ENCODE results near the gene EXT2.

EXT2 gene

DNA sequence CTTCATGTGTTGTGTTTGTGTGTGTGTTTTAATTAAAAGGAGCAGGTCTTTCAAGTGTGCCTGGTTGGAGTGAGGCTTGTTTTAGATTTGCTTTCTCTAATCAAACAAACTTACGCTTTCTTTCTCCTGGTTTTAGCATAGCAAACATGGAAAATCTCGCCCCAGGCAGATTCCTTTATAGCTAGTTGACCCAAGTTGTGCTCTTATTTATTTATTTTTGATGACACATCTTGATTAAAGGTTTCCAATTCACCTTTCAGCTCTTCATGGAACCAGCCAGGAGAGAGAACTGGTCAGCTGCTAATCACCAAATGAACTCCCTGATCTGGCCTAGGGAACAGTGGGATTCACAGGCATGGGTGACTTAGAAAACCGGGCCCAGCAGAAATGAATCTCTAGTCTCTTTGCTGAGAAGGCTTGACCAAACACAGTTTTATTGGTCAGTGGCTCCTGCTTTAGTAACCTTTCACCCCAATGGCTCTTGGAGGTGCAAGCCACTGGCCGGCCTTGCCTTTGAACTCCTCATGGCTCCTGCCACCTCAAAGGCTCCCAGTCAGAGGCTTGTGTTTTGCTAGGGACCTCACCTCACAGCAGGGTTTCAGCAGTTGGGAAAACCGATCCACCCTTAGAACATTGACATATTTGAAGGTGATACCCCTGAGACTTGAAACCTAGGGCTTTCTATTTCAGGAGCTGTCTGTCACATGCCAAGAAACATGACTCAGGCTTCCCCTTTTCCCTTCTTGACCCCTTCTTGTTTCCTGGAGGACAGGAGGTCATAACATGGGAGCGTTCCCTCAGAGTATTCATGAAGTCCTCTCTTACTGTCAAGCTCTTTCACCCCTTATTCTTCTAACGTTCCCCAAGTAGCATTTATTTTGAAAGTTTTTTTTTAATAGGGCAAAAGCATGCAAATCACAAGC is 48.8 kb downstream of the EXT2 start:
- no peak for TF ChIP-seq FOXP2 (optimal IDR thresholded peaks at IDR 0.05; ENCODE audit: borderline replicate concordance, extremely low read depth, extremely low read length, insufficient read depth)
- TF ChIP-seq, protein P1, sequence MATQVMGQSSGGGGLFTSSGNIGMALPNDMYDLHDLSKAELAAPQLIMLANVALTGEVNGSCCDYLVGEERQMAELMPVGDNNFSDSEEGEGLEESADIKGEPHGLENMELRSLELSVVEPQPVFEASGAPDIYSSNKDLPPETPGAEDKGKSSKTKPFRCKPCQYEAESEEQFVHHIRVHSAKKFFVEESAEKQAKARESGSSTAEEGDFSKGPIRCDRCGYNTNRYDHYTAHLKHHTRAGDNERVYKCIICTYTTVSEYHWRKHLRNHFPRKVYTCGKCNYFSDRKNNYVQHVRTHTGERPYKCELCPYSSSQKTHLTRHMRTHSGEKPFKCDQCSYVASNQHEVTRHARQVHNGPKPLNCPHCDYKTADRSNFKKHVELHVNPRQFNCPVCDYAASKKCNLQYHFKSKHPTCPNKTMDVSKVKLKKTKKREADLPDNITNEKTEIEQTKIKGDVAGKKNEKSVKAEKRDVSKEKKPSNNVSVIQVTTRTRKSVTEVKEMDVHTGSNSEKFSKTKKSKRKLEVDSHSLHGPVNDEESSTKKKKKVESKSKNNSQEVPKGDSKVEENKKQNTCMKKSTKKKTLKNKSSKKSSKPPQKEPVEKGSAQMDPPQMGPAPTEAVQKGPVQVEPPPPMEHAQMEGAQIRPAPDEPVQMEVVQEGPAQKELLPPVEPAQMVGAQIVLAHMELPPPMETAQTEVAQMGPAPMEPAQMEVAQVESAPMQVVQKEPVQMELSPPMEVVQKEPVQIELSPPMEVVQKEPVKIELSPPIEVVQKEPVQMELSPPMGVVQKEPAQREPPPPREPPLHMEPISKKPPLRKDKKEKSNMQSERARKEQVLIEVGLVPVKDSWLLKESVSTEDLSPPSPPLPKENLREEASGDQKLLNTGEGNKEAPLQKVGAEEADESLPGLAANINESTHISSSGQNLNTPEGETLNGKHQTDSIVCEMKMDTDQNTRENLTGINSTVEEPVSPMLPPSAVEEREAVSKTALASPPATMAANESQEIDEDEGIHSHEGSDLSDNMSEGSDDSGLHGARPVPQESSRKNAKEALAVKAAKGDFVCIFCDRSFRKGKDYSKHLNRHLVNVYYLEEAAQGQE (IDR thresholded peaks at IDR 0.05; ENCODE audit: insufficient read depth in 1 of 2, low read depth in 2 of 2, low read length in 2 of 2), result no peak
- no peak for TF ChIP-seq TAF1 (IDR thresholded peaks at IDR 0.05; ENCODE audit: borderline replicate concordance, insufficient read depth, low read length)
- TF ChIP-seq SIN3A (IDR thresholded peaks at IDR 0.05; ENCODE audit: borderline replicate concordance, insufficient read depth, low read length), result no peak
- no peak for TF ChIP-seq POLR2AphosphoS5 (IDR thresholded peaks at IDR 0.05; ENCODE audit: low read depth, low read length)

DNA sequence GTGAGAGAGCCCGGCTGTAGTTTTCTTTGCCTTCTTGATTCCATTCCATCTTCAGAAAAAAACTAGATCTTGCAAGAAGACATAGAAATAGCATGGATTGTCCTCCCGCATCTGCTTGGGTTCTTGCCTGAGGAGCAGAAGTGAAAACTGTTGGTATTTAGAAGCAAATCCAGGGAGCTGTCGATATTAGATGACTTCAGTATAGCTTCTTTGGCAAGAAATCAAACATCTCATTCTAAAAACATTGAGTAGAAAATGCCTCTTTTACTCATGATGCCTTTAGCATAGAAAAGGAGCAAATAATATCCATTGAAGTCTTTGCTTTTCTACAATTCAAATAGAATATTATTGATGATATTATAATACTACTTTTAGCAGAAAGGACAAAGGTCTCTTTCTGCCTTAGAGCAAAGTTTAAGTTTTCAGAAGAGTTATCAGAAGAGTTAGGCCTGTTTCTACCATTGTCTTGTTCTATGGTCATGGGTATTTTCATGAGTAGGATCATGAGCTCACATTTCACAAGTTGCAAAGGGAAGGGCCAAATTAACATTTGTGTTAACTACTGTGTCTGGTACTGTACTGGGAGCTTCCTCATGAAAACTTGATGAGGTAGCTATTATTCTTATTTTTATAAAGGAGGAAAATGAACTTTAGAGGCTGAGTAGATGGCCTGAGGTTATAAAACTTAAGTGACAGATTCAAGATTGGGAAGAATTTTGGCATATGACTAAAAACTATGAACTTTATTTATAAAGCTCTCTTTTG is 49.7 kb downstream of the EXT2 start:
- TF ChIP-seq TAF1 (IDR thresholded peaks at IDR 0.05; ENCODE audit: borderline replicate concordance, insufficient read depth, low read length), result no peak
- TF ChIP-seq SIN3A (IDR thresholded peaks at IDR 0.05; ENCODE audit: borderline replicate concordance, insufficient read depth, low read length), result no peak
- TF ChIP-seq, protein P1 (IDR thresholded peaks at IDR 0.05; ENCODE audit: insufficient read depth in 1 of 2, low read depth in 2 of 2, low read length in 2 of 2), result no peak
- TF ChIP-seq FOXP2 (optimal IDR thresholded peaks at IDR 0.05; ENCODE audit: borderline replicate concordance, extremely low read depth, extremely low read length, insufficient read depth), result no peak
- TF ChIP-seq POLR2AphosphoS5 (IDR thresholded peaks at IDR 0.05; ENCODE audit: low read depth, low read length), result no peak

DNA sequence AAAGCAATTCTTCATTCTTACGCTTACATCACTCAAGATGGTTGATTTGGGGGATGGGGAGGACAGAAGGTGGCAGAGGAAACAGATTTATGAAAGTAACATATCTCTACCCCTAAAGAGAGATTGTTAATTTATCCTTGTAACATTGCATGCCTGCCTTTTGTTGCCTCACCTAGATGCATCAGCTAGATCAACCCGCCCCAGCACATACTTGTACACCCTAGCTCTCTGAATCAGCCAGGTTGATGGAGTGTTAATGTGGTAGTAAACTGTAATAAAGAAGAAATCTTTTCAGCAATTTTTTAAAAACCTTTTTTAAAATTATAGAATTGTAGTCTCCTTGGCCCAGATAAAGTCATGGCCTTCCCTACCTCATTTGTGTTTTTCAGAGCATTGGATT is 51.5 kb downstream of the EXT2 start:
- no peak for TF ChIP-seq POLR2AphosphoS5 (IDR thresholded peaks at IDR 0.05; ENCODE audit: low read depth, low read length)
- TF ChIP-seq, protein P1 (IDR thresholded peaks at IDR 0.05; ENCODE audit: insufficient read depth in 1 of 2, low read depth in 2 of 2, low read length in 2 of 2), result no peak
- no peak for TF ChIP-seq FOXP2 (optimal IDR thresholded peaks at IDR 0.05; ENCODE audit: borderline replicate concordance, extremely low read depth, extremely low read length, insufficient read depth)
- no peak for TF ChIP-seq TAF1 (IDR thresholded peaks at IDR 0.05; ENCODE audit: borderline replicate concordance, insufficient read depth, low read length)
- TF ChIP-seq SIN3A (IDR thresholded peaks at IDR 0.05; ENCODE audit: borderline replicate concordance, insufficient read depth, low read length), result no peak

DNA sequence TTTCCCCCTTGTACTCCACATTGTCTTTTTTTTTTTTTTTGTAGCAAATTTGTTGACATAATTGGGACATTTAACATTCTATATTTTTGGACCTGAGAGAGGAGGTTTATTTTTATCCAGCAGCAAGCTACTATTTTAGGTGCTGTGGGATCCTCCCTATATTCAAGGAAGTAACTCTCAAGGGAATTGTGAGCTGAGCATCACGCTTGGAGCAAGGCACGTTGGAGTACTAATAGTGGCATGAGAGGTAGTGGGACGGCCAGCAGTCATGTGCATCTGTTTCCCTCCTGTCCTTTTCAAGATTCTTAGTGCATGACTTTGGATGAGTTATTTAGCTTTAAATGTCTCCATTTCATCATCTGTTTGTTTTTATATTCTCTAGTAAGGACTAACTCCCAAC is 52.3 kb downstream of the EXT2 start:
- TF ChIP-seq POLR2AphosphoS5 (IDR thresholded peaks at IDR 0.05; ENCODE audit: low read depth, low read length), result no peak
- TF ChIP-seq, protein P1 (IDR thresholded peaks at IDR 0.05; ENCODE audit: insufficient read depth in 1 of 2, low read depth in 2 of 2, low read length in 2 of 2), result no peak
- no peak for TF ChIP-seq FOXP2 (optimal IDR thresholded peaks at IDR 0.05; ENCODE audit: borderline replicate concordance, extremely low read depth, extremely low read length, insufficient read depth)
- no peak for TF ChIP-seq SIN3A (IDR thresholded peaks at IDR 0.05; ENCODE audit: borderline replicate concordance, insufficient read depth, low read length)
